H9 (cell line): ENCODE data around the gene DUS1L. TPM values are rescaled to one million over a fixed set of nuclear protein-coding genes. Genes with fewer than 3 reads are reported as not detected.

Source experiments
- DNase-seq: peaks from one replicate; pipeline ENCODE4 v3.0.0-alpha.2; 2017
- H2AFZ ChIP-seq: one replicate; pipeline ENCODE4 v1.6.1; 2013; ENCODE audit warnings: mild to moderate bottlenecking, low read length, control low read depth, moderate library complexity
- H2AK5ac ChIP-seq: 2 replicates; pipeline ENCODE4 v1.6.1; 2013; ENCODE audit warnings: low read length, control low read depth, mixed read lengths; ENCODE audit not compliant: insufficient read length
- H2BK120ac ChIP-seq: one replicate; pipeline ENCODE4 v1.6.1; 2013; ENCODE audit warnings: low read depth, mild to moderate bottlenecking, low read length, control low read depth, inconsistent platforms; ENCODE audit not compliant: poor library complexity, severe bottlenecking
- H2BK12ac ChIP-seq: 2 replicates; pipeline ENCODE4 v1.6.1; 2013; ENCODE audit warnings: low read length, control low read depth, mixed read lengths, low read depth; ENCODE audit not compliant: insufficient read length
- H2BK15ac ChIP-seq: 2 replicates; pipeline ENCODE4 v1.6.1; 2013; ENCODE audit warnings: low read depth, low read length, control low read depth
- H2BK20ac ChIP-seq: one replicate; pipeline ENCODE4 v1.6.1; 2013; ENCODE audit warnings: low read depth, mild to moderate bottlenecking, low read length, control low read depth, inconsistent platforms; ENCODE audit not compliant: poor library complexity, severe bottlenecking
- H2BK5ac ChIP-seq: 2 replicates; pipeline ENCODE4 v1.6.1; 2013; ENCODE audit warnings: low read length, control low read depth, mixed read lengths; ENCODE audit not compliant: insufficient read length
- H3K14ac ChIP-seq: 2 replicates; pipeline ENCODE4 v1.6.1; 2013; ENCODE audit warnings: low read length, control low read depth; ENCODE audit not compliant: insufficient read depth
- H3K18ac ChIP-seq: 2 replicates; pipeline ENCODE4 v1.6.1; 2013; ENCODE audit warnings: low read depth, mild to moderate bottlenecking, mixed read lengths, low read length, control low read depth; ENCODE audit not compliant: insufficient read length
- H3K23ac ChIP-seq: 2 replicates; pipeline ENCODE4 v1.6.1; 2013; ENCODE audit warnings: low read length, control low read depth, mixed read lengths, low read depth; ENCODE audit not compliant: insufficient read length
- H3K23me2 ChIP-seq: 2 replicates; pipeline ENCODE4 v1.6.1; 2013; ENCODE audit warnings: low read depth, mild to moderate bottlenecking, mixed read lengths, low read length, control low read depth; ENCODE audit not compliant: insufficient read length, poor library complexity, severe bottlenecking
- H3K27ac ChIP-seq: 2 replicates; pipeline ENCODE4 v1.5.1; 2013; ENCODE audit warnings: low read length, control low read depth, mixed read lengths, low read depth; ENCODE audit not compliant: insufficient read length
- H3K27me3 ChIP-seq: 2 replicates; pipeline ENCODE4 v1.6.1; 2013; ENCODE audit warnings: low read length, control low read depth, inconsistent platforms; ENCODE audit not compliant: insufficient read depth
- H3K4ac ChIP-seq: 2 replicates; pipeline ENCODE4 v1.6.1; 2013; ENCODE audit warnings: low read depth, mild to moderate bottlenecking, control low read depth, inconsistent platforms, low read length, moderate library complexity
- H3K4me1 ChIP-seq: 2 replicates; pipeline ENCODE4 v1.6.1; 2013; ENCODE audit warnings: low read length, control low read depth, inconsistent platforms; ENCODE audit not compliant: insufficient read depth
- H3K4me2 ChIP-seq: 2 replicates; pipeline ENCODE4 v1.6.1; 2013; ENCODE audit warnings: low read length, control low read depth, mixed read lengths; ENCODE audit not compliant: insufficient read length, insufficient read depth
- H3K56ac ChIP-seq: 2 replicates; pipeline ENCODE4 v1.6.1; 2013; ENCODE audit warnings: low read depth, mild to moderate bottlenecking, mixed read lengths, low read length, control low read depth; ENCODE audit not compliant: insufficient read length
- H3K79me1 ChIP-seq: 2 replicates; pipeline ENCODE4 v1.6.1; 2013; ENCODE audit warnings: low read depth, mild to moderate bottlenecking, moderate library complexity, low read length, control low read depth, inconsistent platforms; ENCODE audit not compliant: insufficient read depth, poor library complexity, severe bottlenecking
- H3K79me2 ChIP-seq: 2 replicates; pipeline ENCODE4 v1.6.1; 2013; ENCODE audit warnings: low read length, control low read depth, inconsistent platforms; ENCODE audit not compliant: insufficient read depth
- H3K9ac ChIP-seq: 2 replicates; pipeline ENCODE4 v1.6.1; 2013; ENCODE audit warnings: low read length, control low read depth, mixed read lengths; ENCODE audit not compliant: insufficient read length; ENCODE audit errors: extremely low read depth
- H3K9me3 ChIP-seq: one replicate; pipeline ENCODE4 v1.6.1; 2013; ENCODE audit warnings: low read depth, low read length, inconsistent platforms; ENCODE audit not compliant: control insufficient read depth
- H3T11ph ChIP-seq: one replicate; pipeline ENCODE4 v1.6.1; 2013; ENCODE audit warnings: mild to moderate bottlenecking, low read length, control low read depth, inconsistent platforms
- H4K20me1 ChIP-seq: one replicate; pipeline ENCODE4 v1.6.1; 2013; ENCODE audit not compliant: control insufficient read depth, insufficient read length, insufficient read depth
- H4K5ac ChIP-seq: 2 replicates; pipeline ENCODE4 v1.6.1; 2013; ENCODE audit warnings: low read depth, mild to moderate bottlenecking, mixed read lengths, low read length, control low read depth; ENCODE audit not compliant: insufficient read length
- H4K8ac ChIP-seq: replicated peaks from 2 replicates; pipeline ENCODE4 v1.6.1; 2013; ENCODE audit warnings: low read length, control low read depth, mixed read lengths, low read depth; ENCODE audit not compliant: insufficient read length
- H4K91ac ChIP-seq: 2 replicates; pipeline ENCODE4 v1.6.1; 2013; ENCODE audit warnings: low read depth, mild to moderate bottlenecking, moderate library complexity, mixed read lengths, low read length, control low read depth; ENCODE audit not compliant: insufficient read length
- H3K27ac Mint-ChIP-seq, 3 experiments: 2 replicates in 2 of 3; 3 replicates in 1 of 3; pipeline ENCODE4 v1.8.0; 2020 to 2021; ENCODE audit warnings: mixed read lengths in 3 of 3, mild to moderate bottlenecking in 1 of 3, moderate library complexity in 1 of 3
- H3K27me3 Mint-ChIP-seq: 2 replicates; pipeline ENCODE4 v1.8.0; 2021; ENCODE audit warnings: low read depth, mild to moderate bottlenecking, moderate library complexity, mixed read lengths
- H3K36me3 Mint-ChIP-seq, 3 experiments: 2 replicates in 2 of 3; 3 replicates in 1 of 3; pipeline ENCODE4 v1.8.0; 2020 to 2021; ENCODE audit warnings: low read depth in 3 of 3, mixed read lengths in 3 of 3; ENCODE audit not compliant: insufficient read depth in 1 of 3
- H3K4me1 Mint-ChIP-seq, 2 experiments: 2 replicates each; pipeline ENCODE4 v1.8.0; 2020; ENCODE audit warnings: mixed read lengths in 2 of 2
- H3K4me3 Mint-ChIP-seq, 2 experiments: 2 replicates in 1 of 2; 3 replicates in 1 of 2; pipeline ENCODE4 v1.8.0; 2020 to 2021; ENCODE audit warnings: mild to moderate bottlenecking in 2 of 2, mixed read lengths in 2 of 2, moderate library complexity in 1 of 2
- H3K9me3 Mint-ChIP-seq, 2 experiments: 2 replicates in 1 of 2; 3 replicates in 1 of 2; pipeline ENCODE4 v1.8.0; 2020; ENCODE audit warnings: mild to moderate bottlenecking in 2 of 2, mixed read lengths in 2 of 2, moderate library complexity in 1 of 2
- CTCF ChIP-seq: fragments of 200-600 bp; sonication (generic); conservative IDR thresholded peaks from 3 replicates; pipeline ENCODE4 v1.8.0; 2021; ENCODE audit warnings: antibody characterized with exemption, mild to moderate bottlenecking
- WGBS: extraction: QIAGEN DNeasy Blood & Tissue Kit; methylation state at CpG from one replicate; pipeline ENCODE4 v1.1.7; 2013; ENCODE audit warnings: missing lambda C conversion rate, low lambda C conversion rate, mixed read lengths; ENCODE audit not compliant: insufficient read length; ENCODE audit errors: extremely low coverage; 5-methylcytosine and 5-hydroxymethylcytosine counted together
- total RNA-seq: library from RNA; stranded (reverse); gene quantifications from 2 replicates; pipeline ENCODE4 v1.2.1, GENCODE V29; 2021

DUS1L gene
- total RNA-seq, 1 experiment from 2014 or later, result 103 TPM

- H2BK120ac ChIP-seq, result no peak overlapping the region
- Mint-ChIP-seq H3K36me3 (peaks cover 14 to 26% (median 23%) of the 10 kb centered on the region in 3 experiments; a peak in 6 of 7 replicates), H3K27me3 (peaks cover 29% of the 10 kb centered on the region), H3K27ac (peak overlapping the region in 1 of 3 experiments; percentile 55; a peak in 2 of 7 replicates), H3K4me3 (peak overlapping the region in 1 of 2 experiments; percentile 32; a peak in 1 of 5 replicates), H3K9me3 (no peaks in the 10 kb centered on the region), H3K4me1 (no peaks in the 10 kb centered on the region; a peak in 2 of 4 replicates)
- no peaks in the 10 kb centered on the region for H4K20me1 ChIP-seq
- H3K56ac ChIP-seq, result no peak overlapping the region
- no peak overlapping the region for H3K4ac ChIP-seq
- no peak overlapping the region for H2BK12ac ChIP-seq
- no peaks in the 10 kb centered on the region for H3K23me2 ChIP-seq
- H3K4me2 ChIP-seq, result no peak overlapping the region
- no peak overlapping the region for H3K14ac ChIP-seq
- no peak overlapping the region for H2AK5ac ChIP-seq
- no peaks in the 10 kb centered on the region for H3K4me1 ChIP-seq
- no peak overlapping the region for H3K27ac ChIP-seq
- H4K8ac ChIP-seq, result no peak overlapping the region
- no peak overlapping the region for H3K23ac ChIP-seq
- H2BK20ac ChIP-seq, result no peak overlapping the region
- no peaks in the 10 kb centered on the region for H3K9me3 ChIP-seq
- H3K27me3 ChIP-seq, result no peaks in the 10 kb centered on the region
- no peak overlapping the region for H4K5ac ChIP-seq
- H3K9ac ChIP-seq, result no peak overlapping the region
- no peak for TF ChIP-seq CTCF
- H2BK5ac ChIP-seq, result no peak overlapping the region
- no peak overlapping the region for H4K91ac ChIP-seq
- no CpG with 5 or more reads among the region's 25 CpGs for WGBS
- H3K79me1 ChIP-seq, result no peaks in the 10 kb centered on the region
- DNase-seq, result no peak
- no peaks in the 10 kb centered on the region for H3K79me2 ChIP-seq
- H3K18ac ChIP-seq, result no peak overlapping the region
- H2BK15ac ChIP-seq, result no peak overlapping the region
- no peak overlapping the region for H3T11ph ChIP-seq
- no peak overlapping the region for H2AFZ ChIP-seq
Observed at GRCh38 chr17:82076018-82076784, 10.6 kb upstream of the DUS1L start.
